Hepatocyte (in vitro differentiated cells): ENCODE results near the gene TSPAN9.

Experiments used
- EZH2 ChIP-seq: fragments of 200-600 bp; sonication (generic); IDR thresholded peaks from 2 replicates; pipeline ENCODE4 v1.6.1; 2016; ENCODE audit warnings: antibody characterized with exemption, mild to moderate bottlenecking, borderline replicate concordance
- TF ChIP-seq, protein P1 (sequence below): fragments of 200-600 bp; sonication (generic); IDR thresholded peaks from 2 replicates; pipeline ENCODE4 v1.5.1; 2016; ENCODE audit warnings: antibody characterized with exemption, mild to moderate bottlenecking; ENCODE audit not compliant: poor library complexity

DNA sequence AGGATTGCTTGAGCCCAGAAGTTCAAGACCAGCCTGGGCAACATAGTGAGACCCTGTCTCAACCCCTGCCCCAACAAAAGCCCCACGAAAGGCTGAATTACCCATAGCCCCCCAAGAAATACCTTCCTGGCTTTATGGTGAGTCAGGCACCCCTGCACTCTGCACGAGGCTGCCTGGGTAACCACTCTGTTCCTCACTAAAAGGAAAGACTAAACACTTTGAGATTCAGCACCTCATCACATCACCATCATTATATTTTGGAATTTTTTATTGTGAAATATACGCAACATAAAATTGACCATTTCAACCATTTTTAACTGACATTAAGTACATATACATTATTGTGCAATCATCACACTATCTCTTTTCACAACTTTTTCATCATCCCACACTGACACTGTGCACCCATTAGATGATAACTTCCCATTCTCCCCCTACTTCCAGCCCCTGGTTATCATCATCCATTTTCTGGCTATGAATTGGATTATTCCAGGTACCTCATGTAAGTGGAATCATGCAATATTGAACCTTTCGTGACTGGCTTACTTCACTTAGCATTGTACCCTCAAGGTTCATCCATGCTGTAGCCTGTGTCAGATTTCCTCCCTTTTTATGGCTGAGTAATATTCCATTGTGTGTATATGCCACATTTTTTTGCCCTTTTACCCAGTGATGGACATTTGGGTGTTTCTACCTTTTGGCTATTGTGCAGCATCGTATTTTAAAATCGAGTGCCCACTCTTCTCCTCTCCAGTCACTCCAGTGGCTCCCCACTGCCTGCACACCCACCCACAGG is 51.5 kb downstream of the TSPAN9 start:
- TF ChIP-seq, protein P1, sequence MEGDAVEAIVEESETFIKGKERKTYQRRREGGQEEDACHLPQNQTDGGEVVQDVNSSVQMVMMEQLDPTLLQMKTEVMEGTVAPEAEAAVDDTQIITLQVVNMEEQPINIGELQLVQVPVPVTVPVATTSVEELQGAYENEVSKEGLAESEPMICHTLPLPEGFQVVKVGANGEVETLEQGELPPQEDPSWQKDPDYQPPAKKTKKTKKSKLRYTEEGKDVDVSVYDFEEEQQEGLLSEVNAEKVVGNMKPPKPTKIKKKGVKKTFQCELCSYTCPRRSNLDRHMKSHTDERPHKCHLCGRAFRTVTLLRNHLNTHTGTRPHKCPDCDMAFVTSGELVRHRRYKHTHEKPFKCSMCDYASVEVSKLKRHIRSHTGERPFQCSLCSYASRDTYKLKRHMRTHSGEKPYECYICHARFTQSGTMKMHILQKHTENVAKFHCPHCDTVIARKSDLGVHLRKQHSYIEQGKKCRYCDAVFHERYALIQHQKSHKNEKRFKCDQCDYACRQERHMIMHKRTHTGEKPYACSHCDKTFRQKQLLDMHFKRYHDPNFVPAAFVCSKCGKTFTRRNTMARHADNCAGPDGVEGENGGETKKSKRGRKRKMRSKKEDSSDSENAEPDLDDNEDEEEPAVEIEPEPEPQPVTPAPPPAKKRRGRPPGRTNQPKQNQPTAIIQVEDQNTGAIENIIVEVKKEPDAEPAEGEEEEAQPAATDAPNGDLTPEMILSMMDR = no peak
- TF ChIP-seq EZH2 = no peak
